HEK293T (cell line): Measurements from ENCODE around the gene PAK4.

ENCODE experiments used
- ARNT ChIP-seq: fragments of 450-650 bp; IDR thresholded peaks from 2 replicates; pipeline ENCODE4 v1.6.1; 2017; ENCODE audit warnings: mild to moderate bottlenecking
- BHLHE40 ChIP-seq: fragments of 450-650 bp; IDR thresholded peaks from 2 replicates; pipeline ENCODE4 v1.6.1; 2016; ENCODE audit warnings: mild to moderate bottlenecking, moderate library complexity, borderline replicate concordance
- FOXA1 ChIP-seq: fragments of 450-650 bp; IDR thresholded peaks from 2 replicates; pipeline ENCODE4 v1.6.1; 2016; ENCODE audit warnings: mild to moderate bottlenecking
- FOXK2 ChIP-seq: fragments of 450-650 bp; IDR thresholded peaks from 2 replicates; pipeline ENCODE4 v1.6.1; 2016; ENCODE audit warnings: mild to moderate bottlenecking
- FOXM1 ChIP-seq: fragments of 450-650 bp; IDR thresholded peaks from 2 replicates; pipeline ENCODE4 v1.6.1; 2017; ENCODE audit warnings: mild to moderate bottlenecking, borderline replicate concordance
- HDGF ChIP-seq: fragments of 450-650 bp; IDR thresholded peaks from 2 replicates; pipeline ENCODE4 v1.6.1; 2017; ENCODE audit warnings: antibody characterized with exemption, borderline replicate concordance
- L3MBTL2 ChIP-seq: fragments of 450-650 bp; conservative IDR thresholded peaks from 2 replicates; pipeline ENCODE4 v1.6.1; 2016; ENCODE audit warnings: mild to moderate bottlenecking
- SP1 ChIP-seq: fragments of 450-650 bp; IDR thresholded peaks from 2 replicates; pipeline ENCODE4 v1.6.1; 2017

- TF ChIP-seq FOXM1, result no peak
- no peak for TF ChIP-seq HDGF
- TF ChIP-seq SP1, result no peak
- TF ChIP-seq L3MBTL2, result no peak
- no peak for TF ChIP-seq FOXA1
- no peak for TF ChIP-seq ARNT
- no peak for TF ChIP-seq FOXK2
- no peak for TF ChIP-seq BHLHE40
These were observed 55.2 kb downstream of the PAK4 start for GRCh38 chr19:39180749-39181148.
